Measurements from ENCODE around the gene APBB1IP.

DNA sequence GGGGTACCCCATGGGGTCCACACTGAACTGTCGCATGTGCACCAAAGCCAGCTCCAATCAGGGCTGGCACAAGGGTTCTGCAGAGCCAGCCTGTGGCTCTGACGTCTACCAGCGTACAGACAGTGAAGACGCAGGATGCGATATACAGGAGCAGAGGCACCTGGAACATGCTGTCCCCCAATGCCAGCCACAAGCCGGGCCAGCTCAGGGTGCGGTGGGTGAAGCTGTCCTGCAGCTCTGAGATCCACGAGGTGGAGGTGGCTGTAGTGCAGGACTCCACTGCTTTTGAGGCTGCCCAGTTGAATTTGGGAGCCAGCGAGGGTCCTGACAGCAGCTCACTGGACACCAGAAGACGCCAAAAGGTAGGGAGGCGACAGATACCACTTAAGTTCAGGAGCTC is 148.1 kb downstream of the APBB1IP start:
- no peak for TF ChIP-seq CTCF (IDR thresholded peaks at IDR 0.05; ENCODE audit: insufficient read depth, low read length, poor library complexity, severe bottlenecking)
- no peak for TF ChIP-seq EZH2phosphoT487 (conservative IDR thresholded peaks at IDR 0.05; ENCODE audit: low read length)
